Kidney tubule cell (primary cell): ENCODE results near the gene GALNT17.
A peak's percentile ranks its signal among the peaks of the same experiment; 100 is the strongest.

Source experiments
- DNase-seq: peaks from one replicate; pipeline ENCODE4 v3.0.0-alpha.2; 2018; ENCODE audit warnings: low spot score

The GALNT17 gene

GRCh38 chr7:71285571-71286145 lies 153.7 kb downstream of the GALNT17 start:
- no peak for DNase-seq

GRCh38 chr7:71286336-71286735 lies 154.4 kb downstream of the GALNT17 start:
- no peak for DNase-seq

- no peak for DNase-seq
Observed at GRCh38 chr7:71286924-71287323, 155.0 kb downstream of the GALNT17 start.

GRCh38 chr7:71290452-71290851 lies 158.5 kb downstream of the GALNT17 start:
- DNase-seq = no peak

- DNase-seq = no peak
Observed at GRCh38 chr7:71298378-71298777, 166.4 kb downstream of the GALNT17 start.

GRCh38 chr7:71300086-71300485 lies 168.1 kb downstream of the GALNT17 start:
- no peak for DNase-seq

GRCh38 chr7:71300603-71301002 lies 168.7 kb downstream of the GALNT17 start:
- no peak for DNase-seq

- no peak for DNase-seq
Observed at GRCh38 chr7:71301167-71301566, 169.2 kb downstream of the GALNT17 start.

GRCh38 chr7:71303566-71303965 lies 171.6 kb downstream of the GALNT17 start:
- DNase-seq = peak; percentile 10

GRCh38 chr7:71308096-71308495 lies 176.2 kb downstream of the GALNT17 start:
- DNase-seq = peak; percentile 53

GRCh38 chr7:71311576-71311975 lies 179.6 kb downstream of the GALNT17 start:
- DNase-seq = no peak

GRCh38 chr7:71312755-71313490 lies 181.0 kb downstream of the GALNT17 start:
- DNase-seq = no peak

GRCh38 chr7:71313553-71313952 lies 181.6 kb downstream of the GALNT17 start:
- no peak for DNase-seq

GRCh38 chr7:71320916-71321315 lies 189.0 kb downstream of the GALNT17 start:
- no peak for DNase-seq

GRCh38 chr7:71322201-71322600 lies 190.3 kb downstream of the GALNT17 start:
- DNase-seq = no peak

- DNase-seq = no peak
Observed at GRCh38 chr7:71323726-71324125, 191.8 kb downstream of the GALNT17 start.

GRCh38 chr7:71325151-71325550 lies 193.2 kb downstream of the GALNT17 start:
- no peak for DNase-seq

- DNase-seq = no peak
Observed at GRCh38 chr7:71326595-71326994, 194.7 kb downstream of the GALNT17 start.

GRCh38 chr7:71327946-71328345 lies 196.0 kb downstream of the GALNT17 start:
- no peak for DNase-seq

GRCh38 chr7:71329030-71329660 lies 197.2 kb downstream of the GALNT17 start:
- no peak for DNase-seq

- no peak for DNase-seq
Observed at GRCh38 chr7:71332207-71332606, 200.3 kb downstream of the GALNT17 start.

- no peak for DNase-seq
Observed at GRCh38 chr7:71334541-71334940, 202.6 kb downstream of the GALNT17 start.

- DNase-seq = no peak
Observed at GRCh38 chr7:71338866-71339265, 206.9 kb downstream of the GALNT17 start.
